ENCODE results near the gene PIEZO1. TPM values are rescaled to one million over a fixed set of nuclear protein-coding genes. Genes with fewer than 3 reads are reported as not detected.

Gene PIEZO1
- total RNA-seq (2021; ENCODE audit: unreplicated experiment) (224 TPM), Bru-seq, nascent RNA (percentile 74 among the genes with signal in this experiment), BruChase-seq, experiment 1, labeled RNA remaining after a 6-hour chase (percentile 89 among the genes with signal in this experiment), BruChase-seq, experiment 2, labeled RNA remaining after a 2-hour chase (percentile 82 among the genes with signal in this experiment)
- 198 and 280 TPM in 2 replicates for polyA plus RNA-seq (2012)
- long read RNA-seq, transcript PIEZO1-208 (7 exons, 2,884 nt) = major isoform, 11 of 143 reads
- long read RNA-seq, transcript PIEZO1-214 (2 exons, 686 nt) = minor isoform, 8 of 143 reads
- long read RNA-seq, transcript PIEZO1-205 (5 exons, 663 nt) = minor isoform, 9 of 143 reads
- long read RNA-seq, partial matches to known transcripts = 85 of 143 reads
- long read RNA-seq, other reads (novel, unspliced or antisense) = 29 of 143 reads

- ChIA-PET CTCF (interaction anchor here (0.6 to 8.9 kb wide), 12 partner anchors 11 to 386 kb away, joined by 3 to 59 read pairs (median 4); partner anchors contain the start of gene CDH15), POLR2A (interaction anchor here (0.7 to 2.1 kb wide), 8 partner anchors 8 to 48 kb away, joined by 3 to 18 read pairs (median 6); partner anchors contain the start of gene APRT), RAD21 (ENCODE audit: low non-redundant PET in 1 of 2, low total read pairs in 2 of 2, uncharacterized antibody in 2 of 2, unreplicated experiment in 2 of 2) (interaction anchor here (0.7 to 1.0 kb wide), 3 partner anchors 15 to 48 kb away, joined by 3 to 4 read pairs (median 3); no protein-coding TSS in a partner anchor)
- no TSS peak for BruUV-seq (replicated peaks)
- H3K4me1 ChIP-seq (ENCODE audit: control insufficient read depth in 1 of 2, insufficient read depth in 2 of 2, low read length in 2 of 2) = peaks cover 35 to 46% of the 10 kb centered on the region in 2 experiments
- peaks cover 46% of the 10 kb centered on the region for H3K79me2 ChIP-seq (ENCODE audit: insufficient read depth, low read length)
- no peaks in the 10 kb centered on the region; a peak in 1 of 4 replicates for H3K36me3 ChIP-seq (ENCODE audit: control insufficient read depth in 1 of 2, insufficient read depth in 2 of 2, low read length in 2 of 2)
- H3K4me3 ChIP-seq (replicated peaks in 1 of 2; ENCODE audit: low read depth in 1 of 2, low read length in 2 of 2) = peak within 1 kb of the TSS; percentile 69 to 82
- no peaks in the 10 kb centered on the region for H3K9me3 ChIP-seq (ENCODE audit: control insufficient read depth in 1 of 2, insufficient read depth in 1 of 2, low read depth in 1 of 2, low read length in 2 of 2)
- TF ChIP-seq RAD21 (IDR thresholded peaks at IDR 0.05; ENCODE audit: low read depth) (no peak), CBX3 (IDR thresholded peaks at IDR 0.05; ENCODE audit: low read depth) (no peak), CTCF (IDR thresholded peaks at IDR 0.05 in 2 of 3, conservative IDR thresholded peaks at IDR 0.05 in 1 of 3; ENCODE audit: borderline replicate concordance in 1 of 3, insufficient read depth in 1 of 3, low read depth in 2 of 3, low read length in 2 of 3) (peak in 2 of 3 experiments; percentile 80 to 92; a peak in 4 of 6 replicates), ZFX (IDR thresholded peaks at IDR 0.05) (peak; percentile 68; the same call in 1 of the 2 replicates), YY1 (IDR thresholded peaks at IDR 0.05; ENCODE audit: extremely low read depth, insufficient replicate concordance, low read depth, low read length) (peak; percentile 39), POLR2AphosphoS5 (IDR thresholded peaks at IDR 0.05; ENCODE audit: low read depth, low read length) (peak; percentile 93), CEBPB (IDR thresholded peaks at IDR 0.05; ENCODE audit: low read depth) (no peak), REST (IDR thresholded peaks at IDR 0.05; ENCODE audit: low read depth) (no peak), MAX (IDR thresholded peaks at IDR 0.05) (no peak), POLR2A (IDR thresholded peaks at IDR 0.05; ENCODE audit: borderline replicate concordance, extremely low read depth, insufficient read depth, insufficient read length) (peak; percentile 96), TCF7L2 (IDR thresholded peaks at IDR 0.05; ENCODE audit: borderline replicate concordance, extremely low read depth, insufficient read depth, insufficient read length) (no peak), EZH2 (IDR thresholded peaks at IDR 0.05) (no peak), ZNF274 (IDR thresholded peaks at IDR 0.05; ENCODE audit: low read depth, low read length) (no peak)
- no peaks in the 10 kb centered on the region for H3K9me2 ChIP-seq (ENCODE audit: insufficient read depth)
- H3K9ac ChIP-seq (ENCODE audit: low read length) = peak within 1 kb of the TSS; percentile 94
- H3K27ac ChIP-seq (ENCODE audit: low read depth, low read length) = peak within 1 kb of the TSS; percentile 91
- no peak for DNase-seq (ENCODE audit: low read depth, low spot score)
- no peaks in the 10 kb centered on the region for H3K27me3 ChIP-seq (ENCODE audit: insufficient read depth, low read length)
- H3K4me2 ChIP-seq (ENCODE audit: low read length) = peak within 1 kb of the TSS; percentile 92
- intact Hi-C loops (cut with micrococcal nuclease) = loop anchor here (2.0 kb wide), 2 partner anchors 17 to 41 kb away; partner anchors contain the start of gene CDT1
- peak; percentile 75 for ATAC-seq
- peak within 1 kb of the TSS; percentile 53 for H2AFZ ChIP-seq (ENCODE audit: low read depth, low read length, poor library complexity, severe bottlenecking)
- H4K20me1 ChIP-seq (ENCODE audit: insufficient read depth) = peaks cover 11% of the 10 kb centered on the region; the same call in 1 of the 2 replicates
Measured at GRCh38 chr16:88785106-88785924, at the start of gene PIEZO1. Gene PIEZO1, minus strand, starts transcription at chr16:88785220. Its CDS starts 256 bp downstream, at chr16:88784964.

Measured in HCT116 (cell line).